VCaP (cell line): ENCODE measurements around the gene ELP5.

Experiments used
- H3K27ac ChIP-seq: fragments of 450-650 bp; 2 replicates; pipeline ENCODE4 v1.5.1; 2017
- CTCF ChIP-seq: fragments of 450-650 bp; conservative IDR thresholded peaks from 2 replicates; pipeline ENCODE4 v1.5.1; 2017; ENCODE audit warnings: mild to moderate bottlenecking, moderate library complexity

The ELP5 gene

GRCh38 chr17:7219812-7220592 lies 32.0 kb upstream of the ELP5 start, which contains the start of the genes ACADVL and DLG4:
TSS of gene ACADVL (plus strand) at chr17:7219938. CDS start at chr17:7219985, 47 bp downstream.
TSS of gene DLG4 (minus strand) at chr17:7219836.
- peak within 1 kb of the TSS; percentile 81 for H3K27ac ChIP-seq
- TF ChIP-seq CTCF, result no peak

- TF ChIP-seq CTCF, result peak; percentile 55
- peak overlapping the region; percentile 81 for H3K27ac ChIP-seq
Measured at GRCh38 chr17:7220593-7221277, 31.3 kb upstream of the ELP5 start.

- TF ChIP-seq CTCF, result no peak
- H3K27ac ChIP-seq, result peak overlapping the region; percentile 81; the same call in 1 of the 2 replicates
Measured at GRCh38 chr17:7221278-7222092, 30.5 kb upstream of the ELP5 start.

- no peak overlapping the region for H3K27ac ChIP-seq
Measured at GRCh38 chr17:7222093-7222971, 29.7 kb upstream of the ELP5 start.

GRCh38 chr17:7222972-7223292 lies 29.1 kb upstream of the ELP5 start:
- H3K27ac ChIP-seq, result no peak overlapping the region
- no peak for TF ChIP-seq CTCF

More at GRCh38 chr17:7222093-7222971, 29.7 kb upstream of the ELP5 start:
- TF ChIP-seq CTCF, result no peak

- no peak overlapping the region for H3K27ac ChIP-seq
- no peak for TF ChIP-seq CTCF
Measured at GRCh38 chr17:7223375-7223774, 28.6 kb upstream of the ELP5 start.
